Osteoblast (primary cell): Measurements from ENCODE around the gene NUDT8. TPM values are rescaled to one million over a fixed set of nuclear protein-coding genes. Genes with fewer than 3 reads are reported as not detected.

ENCODE experiments used
- DNase-seq: peaks from one replicate; pipeline ENCODE4 v3.0.0; 2011; ENCODE audit warnings: low spot score, mixed read lengths; ENCODE audit not compliant: insufficient read length; ENCODE audit errors: missing footprints
- H2AFZ ChIP-seq: 2 replicates; pipeline ENCODE4 v1.6.0; 2011; ENCODE audit warnings: mild to moderate bottlenecking, low read length
- H3K27ac ChIP-seq: 2 replicates; pipeline ENCODE4 v1.5.1; 2011; ENCODE audit warnings: mild to moderate bottlenecking, low read depth, low read length, moderate library complexity
- H3K27me3 ChIP-seq: 2 replicates; pipeline ENCODE4 v1.6.0; 2012; ENCODE audit warnings: mild to moderate bottlenecking, control low read depth, inconsistent platforms, low read length, moderate library complexity; ENCODE audit not compliant: insufficient read depth
- H3K36me3 ChIP-seq: 2 replicates; pipeline ENCODE4 v1.5.1; 2011; ENCODE audit warnings: mild to moderate bottlenecking, low read length, control low read depth, moderate library complexity; ENCODE audit not compliant: insufficient read depth
- H3K4me1 ChIP-seq: 2 replicates; pipeline ENCODE4 v1.5.1; 2011; ENCODE audit warnings: mild to moderate bottlenecking, low read length, control low read depth, moderate library complexity; ENCODE audit not compliant: insufficient read depth
- H3K4me2 ChIP-seq: 2 replicates; pipeline ENCODE4 v1.6.0; 2011; ENCODE audit warnings: mild to moderate bottlenecking, low read length; ENCODE audit not compliant: insufficient read depth
- H3K4me3 ChIP-seq: fragments of 200-600 bp; sonication (generic); 3 replicates; pipeline ENCODE4 v1.5.1; 2012; ENCODE audit warnings: mild to moderate bottlenecking, low read length, inconsistent platforms; ENCODE audit not compliant: insufficient read depth
- H3K79me2 ChIP-seq: 2 replicates; pipeline ENCODE4 v1.6.0; 2012; ENCODE audit warnings: mild to moderate bottlenecking, low read length, control low read depth, inconsistent platforms; ENCODE audit not compliant: insufficient read depth
- H3K9me3 ChIP-seq: 2 replicates; pipeline ENCODE4 v1.5.1; 2011; ENCODE audit warnings: low read depth, low read length, control low read depth
- H4K20me1 ChIP-seq: 2 replicates; pipeline ENCODE4 v1.6.0; 2012; ENCODE audit warnings: mild to moderate bottlenecking, low read length, control low read depth; ENCODE audit not compliant: insufficient read depth
- CTCF ChIP-seq: IDR thresholded peaks from 2 replicates; pipeline ENCODE4 v1.5.1; 2011; ENCODE audit warnings: mild to moderate bottlenecking, low read depth, low read length, moderate library complexity; ENCODE audit errors: extremely low read depth
- total RNA-seq: library from RNA; depleted of rRNA; stranded (reverse); fragments of >200 nt; gene quantifications from 2 replicates; pipeline ENCODE4 v1.2.3, GENCODE V29; 2012

NUDT8 gene
- total RNA-seq, 1 donor: 4.7 TPM

- Histone ChIP-seq H3K27me3 (peaks cover 15% of the 10 kb centered on the region), H2AFZ (no peak overlapping the region), H3K4me1 (peaks cover 15% of the 10 kb centered on the region), H4K20me1 (no peaks in the 10 kb centered on the region), H3K36me3 (peaks cover 26% of the 10 kb centered on the region), H3K4me3 (no peak overlapping the region), H3K4me2 (no peak overlapping the region), H3K27ac (no peak overlapping the region), H3K79me2 (peaks cover 15% of the 10 kb centered on the region), H3K9me3 (no peaks in the 10 kb centered on the region)
- no peak for DNase-seq
- no peak for TF ChIP-seq CTCF
Measured at GRCh38 chr11:67611704-67612587, 17.8 kb downstream of the NUDT8 start.

GRCh38 chr11:67611165-67611564, 18.6 kb downstream of the NUDT8 start:
- H3K4me3 ChIP-seq: no peak overlapping the region
- peak; percentile 58 for DNase-seq
- no peak overlapping the region for H3K27ac ChIP-seq
- H3K79me2 ChIP-seq: peaks cover 18% of the 10 kb centered on the region
- peaks cover 19% of the 10 kb centered on the region for H3K4me1 ChIP-seq
- no peaks in the 10 kb centered on the region for H4K20me1 ChIP-seq
- TF ChIP-seq CTCF: no peak
- no peaks in the 10 kb centered on the region for H3K9me3 ChIP-seq
- peaks cover 9% of the 10 kb centered on the region for H3K27me3 ChIP-seq
- no peak overlapping the region for H3K4me2 ChIP-seq
- H3K36me3 ChIP-seq: peaks cover 26% of the 10 kb centered on the region
- H2AFZ ChIP-seq: no peak overlapping the region

- Histone ChIP-seq H3K4me1 (peaks cover 20% of the 10 kb centered on the region), H3K4me3 (no peak overlapping the region), H3K27ac (no peak overlapping the region), H3K79me2 (peaks cover 18% of the 10 kb centered on the region), H3K36me3 (peaks cover 26% of the 10 kb centered on the region), H2AFZ (no peak overlapping the region), H3K27me3 (peaks cover 4% of the 10 kb centered on the region), H4K20me1 (no peaks in the 10 kb centered on the region), H3K4me2 (no peak overlapping the region), H3K9me3 (no peaks in the 10 kb centered on the region)
- no peak for DNase-seq
- TF ChIP-seq CTCF: no peak
Measured at GRCh38 chr11:67610302-67610868, 19.4 kb downstream of the NUDT8 start.

GRCh38 chr11:67609316-67609715, 20.4 kb downstream of the NUDT8 start:
- DNase-seq: no peak
- Histone ChIP-seq H3K4me1 (peaks cover 19% of the 10 kb centered on the region), H2AFZ (no peak overlapping the region), H3K4me2 (no peak overlapping the region), H3K27ac (no peak overlapping the region), H4K20me1 (no peaks in the 10 kb centered on the region), H3K79me2 (peaks cover 18% of the 10 kb centered on the region), H3K9me3 (no peaks in the 10 kb centered on the region), H3K27me3 (no peaks in the 10 kb centered on the region), H3K36me3 (peaks cover 26% of the 10 kb centered on the region), H3K4me3 (no peak overlapping the region)
- no peak for TF ChIP-seq CTCF
